ENCODE data around the gene BICRAL. TPM values are rescaled to one million over a fixed set of nuclear protein-coding genes. Genes with fewer than 3 reads are reported as not detected.
"Not testable (repeated sequence)": the region's sequence is repeated elsewhere in the genome, so short reads cannot be mapped to it uniquely, and the experiment has no call there.

The BICRAL gene
- total RNA-seq, 1 donor from 2014 or later: 19.2 TPM

DNA sequence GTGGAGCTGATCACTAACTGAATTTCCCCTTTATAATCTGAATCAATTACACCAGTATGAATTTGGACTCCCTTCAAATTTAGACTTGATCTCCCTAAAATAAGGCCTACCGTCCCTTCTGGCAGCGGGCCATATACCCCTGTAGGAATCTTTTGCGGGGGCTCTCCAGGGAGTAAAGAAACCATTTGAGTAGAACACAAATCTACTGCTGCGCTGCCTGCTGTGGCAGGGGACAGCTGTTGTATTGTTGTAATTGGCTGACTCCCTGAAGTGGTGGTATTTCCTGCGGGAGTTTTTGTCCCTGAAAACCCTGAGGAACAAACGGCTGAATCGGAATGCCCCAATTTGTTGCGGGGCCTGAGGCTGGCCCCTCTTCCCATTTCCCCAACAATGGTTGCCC is 118.0 kb downstream of the BICRAL start:
- Histone ChIP-seq H3K27ac (no peak overlapping the region), H3K36me3 (no peaks in the 10 kb centered on the region), H3K27me3 (no peaks in the 10 kb centered on the region), H3K4me1 (no peaks in the 10 kb centered on the region), H3K9me3 (no peaks in the 10 kb centered on the region), H3K4me3 (no peak overlapping the region)
- intact Hi-C loops (cut with DNase I): loop anchor here (5.0 to 10.0 kb wide), 2 partner anchors 115 to 242 kb away; partner anchors contain the start of genes KLHDC3 and MEA1
- no peak for TF ChIP-seq POLR2AphosphoS5 (IDR thresholded peaks at IDR 0.05; ENCODE audit: insufficient read depth in 1 of 2, low read depth in 1 of 2)
- no peak for TF ChIP-seq POLR2A (IDR thresholded peaks at IDR 0.05)
- DNase-seq (ENCODE audit: extremely low spot score in 2 of 2): no peak

DNA sequence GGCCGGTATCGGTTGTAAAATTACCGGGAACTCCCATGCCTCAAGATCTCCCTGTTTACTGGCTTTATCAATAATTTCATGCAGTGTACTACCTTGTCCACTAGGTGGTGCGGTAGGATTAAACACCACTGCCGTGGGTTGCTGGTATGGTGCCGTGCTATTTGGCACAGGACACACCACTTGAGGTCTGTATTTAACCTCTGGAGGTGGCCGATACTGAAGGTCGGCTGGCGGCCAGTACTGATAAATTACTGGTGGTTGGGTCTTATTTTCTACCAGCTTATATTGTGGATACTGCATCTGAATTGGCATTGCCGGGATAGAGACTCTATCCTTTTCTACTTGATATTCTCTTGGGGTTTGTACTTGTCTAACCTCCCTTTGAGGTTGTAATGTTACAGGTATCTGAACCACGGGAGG is 119.7 kb downstream of the BICRAL start:
- H3K9me3 ChIP-seq: no peaks in the 10 kb centered on the region
- no peaks in the 10 kb centered on the region for H3K27me3 ChIP-seq
- peak overlapping the region in 1 of 2 donors; percentile 13 for H3K4me3 ChIP-seq
- no peaks in the 10 kb centered on the region for H3K36me3 ChIP-seq
- intact Hi-C loops (cut with DNase I): loop anchor here (5.0 to 10.0 kb wide), 2 partner anchors 113 to 241 kb away; partner anchors contain the start of genes KLHDC3 and MEA1
- H3K27ac ChIP-seq: peak overlapping the region; percentile 22
- no peaks in the 10 kb centered on the region for H3K4me1 ChIP-seq
- TF ChIP-seq POLR2A (IDR thresholded peaks at IDR 0.05) (no peak), POLR2AphosphoS5 (IDR thresholded peaks at IDR 0.05; ENCODE audit: insufficient read depth in 1 of 2, low read depth in 1 of 2) (peak in 1 of 2 donors; percentile 61)
- TF ChIP-seq, protein P1, sequence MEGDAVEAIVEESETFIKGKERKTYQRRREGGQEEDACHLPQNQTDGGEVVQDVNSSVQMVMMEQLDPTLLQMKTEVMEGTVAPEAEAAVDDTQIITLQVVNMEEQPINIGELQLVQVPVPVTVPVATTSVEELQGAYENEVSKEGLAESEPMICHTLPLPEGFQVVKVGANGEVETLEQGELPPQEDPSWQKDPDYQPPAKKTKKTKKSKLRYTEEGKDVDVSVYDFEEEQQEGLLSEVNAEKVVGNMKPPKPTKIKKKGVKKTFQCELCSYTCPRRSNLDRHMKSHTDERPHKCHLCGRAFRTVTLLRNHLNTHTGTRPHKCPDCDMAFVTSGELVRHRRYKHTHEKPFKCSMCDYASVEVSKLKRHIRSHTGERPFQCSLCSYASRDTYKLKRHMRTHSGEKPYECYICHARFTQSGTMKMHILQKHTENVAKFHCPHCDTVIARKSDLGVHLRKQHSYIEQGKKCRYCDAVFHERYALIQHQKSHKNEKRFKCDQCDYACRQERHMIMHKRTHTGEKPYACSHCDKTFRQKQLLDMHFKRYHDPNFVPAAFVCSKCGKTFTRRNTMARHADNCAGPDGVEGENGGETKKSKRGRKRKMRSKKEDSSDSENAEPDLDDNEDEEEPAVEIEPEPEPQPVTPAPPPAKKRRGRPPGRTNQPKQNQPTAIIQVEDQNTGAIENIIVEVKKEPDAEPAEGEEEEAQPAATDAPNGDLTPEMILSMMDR (IDR thresholded peaks at IDR 0.05): peak; percentile 82 to 87 (median 87)
- no peak for DNase-seq (ENCODE audit: extremely low spot score in 2 of 2)

DNA sequence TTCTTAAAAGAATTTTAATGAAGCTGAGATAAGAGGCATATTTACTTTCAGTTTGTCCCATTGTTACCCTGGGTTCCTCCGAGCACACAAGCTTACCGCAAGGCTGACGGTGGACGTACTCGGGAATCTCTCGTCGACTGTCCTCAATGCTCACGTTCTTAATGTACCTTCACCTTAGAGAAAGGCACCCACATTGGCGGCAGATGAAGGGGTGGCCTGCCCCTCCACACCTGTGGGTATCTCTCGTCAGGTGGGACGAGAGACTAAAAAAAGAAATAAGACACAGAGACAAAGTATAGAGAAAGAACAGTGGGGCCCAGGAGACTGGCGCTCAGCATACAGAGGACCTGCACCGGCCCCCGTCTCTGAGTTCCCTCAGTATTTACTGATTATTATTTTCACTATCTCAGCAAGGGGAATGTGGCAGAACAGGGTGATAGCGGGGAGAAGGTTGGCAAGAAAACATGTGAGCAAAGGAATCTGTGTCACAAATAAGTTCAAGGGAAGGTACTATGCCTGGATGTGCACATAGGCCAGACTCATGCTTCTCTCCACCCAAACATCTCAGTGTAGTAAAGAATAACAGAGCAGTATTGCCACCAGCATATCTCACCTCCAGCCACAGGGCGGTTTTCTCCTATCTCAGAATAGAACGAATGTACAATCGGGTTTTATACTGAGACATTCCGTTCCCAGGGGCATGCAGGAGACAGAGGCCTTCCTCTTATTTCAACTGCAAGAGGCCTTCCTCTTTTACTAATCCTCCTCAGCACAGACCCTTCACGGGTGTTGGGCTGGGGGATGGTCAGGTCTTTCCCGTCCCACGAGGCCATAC is 120.8 kb downstream of the BICRAL start:
- not testable (repeated sequence) for H3K27me3 ChIP-seq; H3K9me3 ChIP-seq; H3K4me1 ChIP-seq; H3K36me3 ChIP-seq; DNase-seq (ENCODE audit: extremely low spot score in 2 of 2)
- intact Hi-C loops (cut with DNase I): loop anchor here (5.0 to 10.0 kb wide), 2 partner anchors 112 to 240 kb away; partner anchors contain the start of genes KLHDC3 and MEA1
- Histone ChIP-seq H3K27ac (peak overlapping the region; percentile 22), H3K4me3 (peak overlapping the region in 1 of 2 donors; percentile 13)

DNA sequence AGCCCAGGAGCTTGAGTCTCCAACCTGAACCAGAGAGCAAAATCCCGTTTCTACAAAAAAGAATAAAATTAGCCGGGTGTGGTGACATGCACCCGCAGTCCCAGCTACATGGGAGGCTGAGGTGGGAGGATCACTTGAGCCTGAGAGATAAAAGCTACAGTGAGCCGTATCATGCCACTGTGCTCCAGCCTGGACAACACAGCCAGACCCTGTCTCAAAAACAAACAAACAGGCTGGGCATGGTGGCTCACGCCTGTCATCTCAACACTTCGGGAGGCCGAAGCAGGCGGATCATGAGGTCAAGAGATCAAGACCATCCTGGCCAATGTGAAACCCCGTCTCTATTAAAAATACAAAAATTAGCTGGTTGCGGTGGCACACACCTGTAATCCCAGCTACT is 122.6 kb downstream of the BICRAL start:
- Histone ChIP-seq H3K27me3 (no peaks in the 10 kb centered on the region), H3K4me1 (no peaks in the 10 kb centered on the region)
- intact Hi-C loops (cut with DNase I): loop anchor here (2.0 to 10.0 kb wide), 3 partner anchors 76 to 238 kb away; partner anchors contain the start of genes KLHDC3 and MEA1

DNA sequence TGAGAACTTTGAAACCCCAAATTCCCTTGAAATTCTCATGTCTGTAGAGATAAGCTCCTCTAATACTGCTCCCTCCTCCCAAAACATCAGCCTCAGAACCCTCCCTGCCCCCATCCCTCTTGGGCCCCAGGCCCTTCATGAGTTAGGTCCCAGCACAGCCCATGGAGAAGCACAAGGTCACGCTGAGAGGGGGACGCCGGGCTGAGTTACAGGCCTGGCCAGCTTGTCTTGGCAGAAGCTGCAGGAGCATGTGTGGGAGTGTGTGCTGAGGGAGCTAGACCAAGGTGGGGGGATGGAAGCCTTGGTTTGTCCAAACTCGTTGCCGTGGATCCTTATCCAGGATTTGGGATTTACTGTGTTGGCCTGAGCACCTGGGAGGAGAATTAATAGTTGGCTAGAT is 125.5 kb downstream of the BICRAL start:
- Histone ChIP-seq H3K27ac (no peak overlapping the region), H3K4me3 (no peak overlapping the region), H3K4me1 (peaks cover 7% of the 10 kb centered on the region), H3K36me3 (no peaks in the 10 kb centered on the region), H3K9me3 (no peaks in the 10 kb centered on the region), H3K27me3 (no peaks in the 10 kb centered on the region)
- intact Hi-C loops (cut with DNase I): loop anchor here (10.0 kb wide), 1 partner anchor 107 kb away; the partner anchor contains the start of genes KLHDC3 and MEA1
- TF ChIP-seq POLR2AphosphoS5 (IDR thresholded peaks at IDR 0.05; ENCODE audit: insufficient read depth in 1 of 2, low read depth in 1 of 2): peak in 1 of 2 donors; percentile 41
- TF ChIP-seq, protein P1 (IDR thresholded peaks at IDR 0.05): no peak
- TF ChIP-seq POLR2A (IDR thresholded peaks at IDR 0.05): no peak
- DNase-seq (ENCODE audit: extremely low spot score in 2 of 2): no peak

More for the DNA sequence above, 122.6 kb downstream of the BICRAL start:
- TF ChIP-seq, protein P1 (IDR thresholded peaks at IDR 0.05): no peak
- no peak overlapping the region for H3K4me3 ChIP-seq
- H3K27ac ChIP-seq: no peak overlapping the region
- H3K9me3 ChIP-seq: no peaks in the 10 kb centered on the region
- DNase-seq (ENCODE audit: extremely low spot score in 2 of 2): no peak
- H3K36me3 ChIP-seq: no peaks in the 10 kb centered on the region

DNA sequence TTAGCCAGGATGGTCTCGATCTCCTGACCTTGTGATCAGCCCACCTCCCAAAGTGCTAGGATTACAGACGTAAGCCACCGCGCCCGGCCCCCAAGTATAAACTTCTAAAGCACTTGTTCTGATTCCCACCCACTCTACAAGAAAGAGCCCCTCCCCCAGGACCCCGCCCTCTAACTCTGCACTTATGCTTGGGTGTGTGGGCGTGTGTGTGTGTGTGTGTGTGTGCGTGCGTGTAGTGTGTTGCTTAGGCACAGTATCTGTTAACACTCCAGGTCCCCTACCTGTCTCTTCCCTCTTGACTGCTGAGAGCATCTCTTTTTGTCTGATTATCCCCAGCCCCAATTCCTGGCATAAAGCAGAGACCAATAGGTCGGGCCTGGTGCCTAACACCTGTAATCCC is 128.0 kb downstream of the BICRAL start:
- intact Hi-C loops (cut with DNase I): loop anchor here (10.0 kb wide), 1 partner anchor 105 kb away; the partner anchor contains the start of genes KLHDC3 and MEA1
- H3K4me1 ChIP-seq: peaks cover 7% of the 10 kb centered on the region
- no peaks in the 10 kb centered on the region for H3K9me3 ChIP-seq
- TF ChIP-seq, protein P1 (IDR thresholded peaks at IDR 0.05): no peak
- no peak for TF ChIP-seq POLR2A (IDR thresholded peaks at IDR 0.05)
- no peak for TF ChIP-seq POLR2AphosphoS5 (IDR thresholded peaks at IDR 0.05; ENCODE audit: insufficient read depth in 1 of 2, low read depth in 1 of 2)
- H3K4me3 ChIP-seq: no peak overlapping the region
- no peaks in the 10 kb centered on the region for H3K36me3 ChIP-seq
- no peak overlapping the region for H3K27ac ChIP-seq
- DNase-seq (ENCODE audit: extremely low spot score in 2 of 2): no peak
- H3K27me3 ChIP-seq: no peaks in the 10 kb centered on the region

Data from vagina (tissue), 2 donors.